ENCODE measurements around the gene PTPRC.

The PTPRC gene

DNA sequence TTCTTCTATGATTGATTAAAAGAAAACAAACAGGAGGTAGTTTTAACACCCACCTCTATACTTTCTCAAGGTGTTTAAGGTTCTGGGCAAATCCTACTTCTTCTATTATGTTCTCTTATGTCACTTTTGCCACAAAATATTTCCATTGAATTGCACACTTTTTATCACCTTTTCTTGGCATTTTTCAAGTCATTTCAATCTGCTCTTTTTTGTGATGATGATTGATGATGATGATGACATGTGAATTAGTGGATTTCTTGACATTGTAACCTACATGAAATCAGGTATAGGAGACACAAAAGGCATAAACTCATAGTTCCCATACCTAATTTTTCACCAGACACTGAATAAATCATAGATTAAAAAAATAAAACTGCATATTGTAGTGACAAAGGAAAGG, 4.1 kb downstream of the PTPRC start (continued):
- TF ChIP-seq, protein P1, sequence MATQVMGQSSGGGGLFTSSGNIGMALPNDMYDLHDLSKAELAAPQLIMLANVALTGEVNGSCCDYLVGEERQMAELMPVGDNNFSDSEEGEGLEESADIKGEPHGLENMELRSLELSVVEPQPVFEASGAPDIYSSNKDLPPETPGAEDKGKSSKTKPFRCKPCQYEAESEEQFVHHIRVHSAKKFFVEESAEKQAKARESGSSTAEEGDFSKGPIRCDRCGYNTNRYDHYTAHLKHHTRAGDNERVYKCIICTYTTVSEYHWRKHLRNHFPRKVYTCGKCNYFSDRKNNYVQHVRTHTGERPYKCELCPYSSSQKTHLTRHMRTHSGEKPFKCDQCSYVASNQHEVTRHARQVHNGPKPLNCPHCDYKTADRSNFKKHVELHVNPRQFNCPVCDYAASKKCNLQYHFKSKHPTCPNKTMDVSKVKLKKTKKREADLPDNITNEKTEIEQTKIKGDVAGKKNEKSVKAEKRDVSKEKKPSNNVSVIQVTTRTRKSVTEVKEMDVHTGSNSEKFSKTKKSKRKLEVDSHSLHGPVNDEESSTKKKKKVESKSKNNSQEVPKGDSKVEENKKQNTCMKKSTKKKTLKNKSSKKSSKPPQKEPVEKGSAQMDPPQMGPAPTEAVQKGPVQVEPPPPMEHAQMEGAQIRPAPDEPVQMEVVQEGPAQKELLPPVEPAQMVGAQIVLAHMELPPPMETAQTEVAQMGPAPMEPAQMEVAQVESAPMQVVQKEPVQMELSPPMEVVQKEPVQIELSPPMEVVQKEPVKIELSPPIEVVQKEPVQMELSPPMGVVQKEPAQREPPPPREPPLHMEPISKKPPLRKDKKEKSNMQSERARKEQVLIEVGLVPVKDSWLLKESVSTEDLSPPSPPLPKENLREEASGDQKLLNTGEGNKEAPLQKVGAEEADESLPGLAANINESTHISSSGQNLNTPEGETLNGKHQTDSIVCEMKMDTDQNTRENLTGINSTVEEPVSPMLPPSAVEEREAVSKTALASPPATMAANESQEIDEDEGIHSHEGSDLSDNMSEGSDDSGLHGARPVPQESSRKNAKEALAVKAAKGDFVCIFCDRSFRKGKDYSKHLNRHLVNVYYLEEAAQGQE (tag by site-specific recombination; IDR thresholded peaks at IDR 0.05): no peak

DNA sequence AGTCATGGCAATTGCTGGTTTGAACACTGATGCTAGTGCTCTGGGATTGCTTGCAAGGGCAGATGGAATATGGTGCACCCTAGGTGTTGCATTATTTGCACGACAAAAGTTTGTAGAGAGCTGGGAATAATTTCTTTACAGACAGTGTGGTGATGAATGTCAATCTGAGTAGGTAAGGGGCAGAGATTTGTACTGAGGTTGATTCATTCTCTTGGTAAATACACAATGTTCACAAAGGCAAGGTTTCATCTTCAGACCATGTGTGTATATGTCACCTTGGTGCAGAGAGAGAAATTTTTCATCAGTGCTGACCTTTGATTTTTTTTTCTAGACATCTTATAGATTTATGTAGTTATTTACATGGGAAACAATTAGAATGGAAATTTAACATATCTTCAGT, 5.0 kb downstream of the PTPRC start:
- Histone ChIP-seq H3K9me3 (ENCODE audit: control insufficient read depth, insufficient read depth, low read depth, low read length) (no peaks in the 10 kb centered on the region), H3K27ac (ENCODE audit: extremely low read depth, low read depth, low read length) (no peak overlapping the region), H3K4me1 (ENCODE audit: control insufficient read depth, insufficient read depth, low read length) (no peaks in the 10 kb centered on the region), H3K4me3 (ENCODE audit: low read depth, low read length) (no peak overlapping the region), H3K36me3 (ENCODE audit: control insufficient read depth in 2 of 2, insufficient read depth in 1 of 2, low read length in 2 of 2) (no peaks in the 10 kb centered on the region)
- ChIA-PET CTCF (no interaction called here), POLR2A (no interaction called here)
- TF ChIP-seq, protein P2, sequence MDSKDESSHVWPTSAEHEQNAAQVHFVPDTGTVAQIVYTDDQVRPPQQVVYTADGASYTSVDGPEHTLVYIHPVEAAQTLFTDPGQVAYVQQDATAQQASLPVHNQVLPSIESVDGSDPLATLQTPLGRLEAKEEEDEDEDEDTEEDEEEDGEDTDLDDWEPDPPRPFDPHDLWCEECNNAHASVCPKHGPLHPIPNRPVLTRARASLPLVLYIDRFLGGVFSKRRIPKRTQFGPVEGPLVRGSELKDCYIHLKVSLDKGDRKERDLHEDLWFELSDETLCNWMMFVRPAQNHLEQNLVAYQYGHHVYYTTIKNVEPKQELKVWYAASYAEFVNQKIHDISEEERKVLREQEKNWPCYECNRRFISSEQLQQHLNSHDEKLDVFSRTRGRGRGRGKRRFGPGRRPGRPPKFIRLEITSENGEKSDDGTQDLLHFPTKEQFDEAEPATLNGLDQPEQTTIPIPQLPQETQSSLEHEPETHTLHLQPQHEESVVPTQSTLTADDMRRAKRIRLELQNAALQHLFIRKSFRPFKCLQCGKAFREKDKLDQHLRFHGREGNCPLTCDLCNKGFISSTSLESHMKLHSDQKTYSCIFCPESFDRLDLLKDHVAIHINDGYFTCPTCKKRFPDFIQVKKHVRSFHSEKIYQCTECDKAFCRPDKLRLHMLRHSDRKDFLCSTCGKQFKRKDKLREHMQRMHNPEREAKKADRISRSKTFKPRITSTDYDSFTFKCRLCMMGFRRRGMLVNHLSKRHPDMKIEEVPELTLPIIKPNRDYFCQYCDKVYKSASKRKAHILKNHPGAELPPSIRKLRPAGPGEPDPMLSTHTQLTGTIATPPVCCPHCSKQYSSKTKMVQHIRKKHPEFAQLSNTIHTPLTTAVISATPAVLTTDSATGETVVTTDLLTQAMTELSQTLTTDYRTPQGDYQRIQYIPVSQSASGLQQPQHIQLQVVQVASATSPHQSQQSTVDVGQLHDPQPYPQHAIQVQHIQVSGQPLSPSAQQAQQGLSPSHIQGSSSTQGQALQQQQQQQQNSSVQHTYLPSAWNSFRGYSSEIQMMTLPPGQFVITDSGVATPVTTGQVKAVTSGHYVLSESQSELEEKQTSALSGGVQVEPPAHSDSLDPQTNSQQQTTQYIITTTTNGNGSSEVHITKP (tag by site-specific recombination; IDR thresholded peaks at IDR 0.05): no peak
- TF ChIP-seq ZNF670 (tag by site-specific recombination; IDR thresholded peaks at IDR 0.05; ENCODE audit: low read depth): no peak
- no peak for TF ChIP-seq ZNF16 (tag by site-specific recombination; IDR thresholded peaks at IDR 0.05; ENCODE audit: low read depth)
- no peak for TF ChIP-seq ZSCAN30 (tag by site-specific recombination; IDR thresholded peaks at IDR 0.05)
- no peak for TF ChIP-seq ZNF639 (tag by site-specific recombination; IDR thresholded peaks at IDR 0.05)
- TF ChIP-seq ZBTB20 (tag by site-specific recombination; IDR thresholded peaks at IDR 0.05): no peak
- no peak for TF ChIP-seq ZNF239 (tag by site-specific recombination; IDR thresholded peaks at IDR 0.05)
- no peak for TF ChIP-seq PRDM2 (tag by site-specific recombination; IDR thresholded peaks at IDR 0.05; ENCODE audit: borderline replicate concordance)
- TF ChIP-seq ZNF785 (tag by site-specific recombination; IDR thresholded peaks at IDR 0.05): no peak
- no peak for TF ChIP-seq PRDM1 (tag by site-specific recombination; IDR thresholded peaks at IDR 0.05)
- no peak for TF ChIP-seq ZNF354C (tag by site-specific recombination; IDR thresholded peaks at IDR 0.05; ENCODE audit: borderline replicate concordance, low read depth)
- no peak for TF ChIP-seq ZNF2 (tag by site-specific recombination; IDR thresholded peaks at IDR 0.05)
- TF ChIP-seq, protein P3, sequence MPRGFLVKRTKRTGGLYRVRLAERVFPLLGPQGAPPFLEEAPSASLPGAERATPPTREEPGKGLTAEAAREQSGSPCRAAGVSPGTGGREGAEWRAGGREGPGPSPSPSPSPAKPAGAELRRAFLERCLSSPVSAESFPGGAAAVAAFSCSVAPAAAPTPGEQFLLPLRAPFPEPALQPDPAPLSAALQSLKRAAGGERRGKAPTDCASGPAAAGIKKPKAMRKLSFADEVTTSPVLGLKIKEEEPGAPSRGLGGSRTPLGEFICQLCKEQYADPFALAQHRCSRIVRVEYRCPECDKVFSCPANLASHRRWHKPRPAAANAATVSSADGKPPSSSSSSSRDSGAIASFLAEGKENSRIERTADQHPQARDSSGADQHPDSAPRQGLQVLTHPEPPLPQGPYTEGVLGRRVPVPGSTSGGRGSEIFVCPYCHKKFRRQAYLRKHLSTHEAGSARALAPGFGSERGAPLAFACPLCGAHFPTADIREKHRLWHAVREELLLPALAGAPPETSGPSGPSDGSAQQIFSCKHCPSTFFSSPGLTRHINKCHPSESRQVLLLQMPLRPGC (tag by site-specific recombination; IDR thresholded peaks at IDR 0.05): no peak
- no peak for TF ChIP-seq ZNF366 (tag by site-specific recombination; conservative IDR thresholded peaks at IDR 0.05)
- TF ChIP-seq, protein P4, sequence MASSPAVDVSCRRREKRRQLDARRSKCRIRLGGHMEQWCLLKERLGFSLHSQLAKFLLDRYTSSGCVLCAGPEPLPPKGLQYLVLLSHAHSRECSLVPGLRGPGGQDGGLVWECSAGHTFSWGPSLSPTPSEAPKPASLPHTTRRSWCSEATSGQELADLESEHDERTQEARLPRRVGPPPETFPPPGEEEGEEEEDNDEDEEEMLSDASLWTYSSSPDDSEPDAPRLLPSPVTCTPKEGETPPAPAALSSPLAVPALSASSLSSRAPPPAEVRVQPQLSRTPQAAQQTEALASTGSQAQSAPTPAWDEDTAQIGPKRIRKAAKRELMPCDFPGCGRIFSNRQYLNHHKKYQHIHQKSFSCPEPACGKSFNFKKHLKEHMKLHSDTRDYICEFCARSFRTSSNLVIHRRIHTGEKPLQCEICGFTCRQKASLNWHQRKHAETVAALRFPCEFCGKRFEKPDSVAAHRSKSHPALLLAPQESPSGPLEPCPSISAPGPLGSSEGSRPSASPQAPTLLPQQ (tag by site-specific recombination; IDR thresholded peaks at IDR 0.05): no peak
- TF ChIP-seq IKZF3 (tag by site-specific recombination; IDR thresholded peaks at IDR 0.05): no peak
- no peak for TF ChIP-seq ZNF623 (tag by site-specific recombination; IDR thresholded peaks at IDR 0.05)
- TF ChIP-seq ZNF792 (tag by site-specific recombination; IDR thresholded peaks at IDR 0.05): no peak
